Transverse colon (tissue), 4 donors: ENCODE measurements around the gene C3orf20. TPM values are rescaled to one million over a fixed set of nuclear protein-coding genes. Genes with fewer than 3 reads are reported as not detected.

Source experiments
- DNase-seq: peaks from one replicate; pipeline ENCODE4 v3.0.0-alpha.2; 2019
- H3K27ac ChIP-seq, 4 donors: fragments of 200-600 bp; sonication (generic); 2 replicates each; pipeline ENCODE4 v1.5.1; 2016 to 2018; ENCODE audit warnings: inconsistent platforms in 4 of 4
- H3K27me3 ChIP-seq: fragments of 200-600 bp; sonication (generic); 2 replicates; pipeline ENCODE4 v1.5.1; 2017; ENCODE audit warnings: inconsistent platforms
- H3K36me3 ChIP-seq, 4 donors: fragments of 200-600 bp; sonication (generic); 2 replicates each; pipeline ENCODE4 v1.5.1; 2017 to 2019; ENCODE audit warnings: inconsistent platforms in 4 of 4
- H3K4me1 ChIP-seq, 4 donors: fragments of 200-600 bp; sonication (generic); 2 replicates each; pipeline ENCODE4 v1.5.1; 2017 to 2020; ENCODE audit warnings: inconsistent platforms in 4 of 4
- H3K4me3 ChIP-seq, 4 donors: fragments of 200-600 bp; sonication (generic); 1 replicate in 1 of 4; 2 replicates in 3 of 4; pipeline versions ENCODE4 v1.5.1 to v1.6.1; 2017 to 2019; ENCODE audit warnings: inconsistent platforms in 4 of 4
- H3K9me3 ChIP-seq, 2 donors: fragments of 200-600 bp; sonication (generic); 2 replicates each; pipeline ENCODE4 v1.5.1; 2017 to 2019; ENCODE audit warnings: inconsistent platforms in 2 of 2
- CTCF ChIP-seq, 5 experiments: fragments of 200-600 bp in 3 of 5; fragments of 450-650 bp in 2 of 5; sonication (generic) in 3 of 5; IDR thresholded peaks; 1 replicate in 2 of 5; 2 replicates in 3 of 5; pipeline ENCODE4 v1.5.1; 2016 to 2017; ENCODE audit warnings: antibody characterized with exemption in 5 of 5, inconsistent platforms in 3 of 5, mild to moderate bottlenecking in 2 of 5, moderate library complexity in 1 of 5
- EP300 ChIP-seq: sonication (generic); formaldehyde crosslinking; IDR thresholded peaks from one replicate; pipeline ENCODE4 v1.6.1; 2017; ENCODE audit warnings: antibody characterized with exemption, low read depth
- POLR2A ChIP-seq: fragments of 450-650 bp; IDR thresholded peaks from one replicate; pipeline ENCODE4 v1.6.1; 2016; ENCODE audit warnings: antibody characterized with exemption, mild to moderate bottlenecking, moderate library complexity
- POLR2AphosphoS5 ChIP-seq, 3 donors: sonication (generic); formaldehyde crosslinking; IDR thresholded peaks; one replicate each; pipeline ENCODE4 v1.6.1; 2016; ENCODE audit warnings: antibody characterized with exemption in 3 of 3
- WGBS, 2 donors: methylation state at CpG; one replicate each; pipeline ENCODE4 v1.1.5; 2018; ENCODE audit warnings: low coverage in 1 of 2; 5-methylcytosine and 5-hydroxymethylcytosine counted together
- in situ Hi-C, 4 donors: fragments of 200-750 bp; cut with MboI; loops; one replicate each; pipeline versions ENCODE4 v1.15.0 to v1.15.1; 2017; ENCODE audit warnings: low sequenced_read_pairs in 3 of 4, low pct_ligation_motif_present in 1 of 4, low pct_unique_long_range_greater_than_20kb in 1 of 4
- intact Hi-C: fragments of 100-400 bp; cut with DNase I; formaldehyde crosslinking; loops from one replicate; pipeline ENCODE4 v1.15.1; 2023; ENCODE audit warnings: low total_unique reads
- total RNA-seq, 4 donors: library from RNA; depleted of rRNA; stranded (reverse); fragments of >200 nt; gene quantifications; one replicate each; pipeline ENCODE4 v1.1.0, GENCODE V29; 2016

Gene C3orf20
- total RNA-seq, 4 donors from 2014 or later, result not detected

- 19 to 60% methylated on average over 3 to 35 of the region's 85 CpGs for WGBS, 2 donors
- H3K27ac ChIP-seq, result peak overlapping the region; percentile 73 to 79 (median 76)
- H3K27me3 ChIP-seq, result peaks cover 54% of the 10 kb centered on the region
- TF ChIP-seq CTCF (IDR thresholded peaks at IDR 0.05) (no peak), EP300 (no peak), POLR2AphosphoS5 (IDR thresholded peaks at IDR 0.05) (no peak), POLR2A (no peak)
- in situ Hi-C loops, result no loop called here
- intact Hi-C loops, result no loop called here
- H3K4me3 ChIP-seq, result peak overlapping the region in 3 of 4 donors; percentile 34 to 56 (median 41)
- peaks cover 0 to 9% (median 2%) of the 10 kb centered on the region in 4 donors for H3K4me1 ChIP-seq
- H3K9me3 ChIP-seq, result no peaks in the 10 kb centered on the region
- DNase-seq, result no peak
- no peaks in the 10 kb centered on the region for H3K36me3 ChIP-seq
Observed at GRCh38 chr3:14810070-14810791, 135.3 kb downstream of the C3orf20 start.

- 17 to 33% methylated on average over 14 to 64 of the region's 78 CpGs for WGBS, 2 donors
- no peak for TF ChIP-seq EP300
- TF ChIP-seq POLR2A, result no peak
- no peak for TF ChIP-seq POLR2AphosphoS5 (IDR thresholded peaks at IDR 0.05)
- TF ChIP-seq CTCF (IDR thresholded peaks at IDR 0.05), result no peak
- peak overlapping the region; percentile 15 to 56 (median 38) for H3K4me3 ChIP-seq
- H3K36me3 ChIP-seq, result no peaks in the 10 kb centered on the region
- H3K9me3 ChIP-seq, result no peaks in the 10 kb centered on the region
- H3K27me3 ChIP-seq, result peaks cover 54% of the 10 kb centered on the region
- peak overlapping the region; percentile 73 to 79 (median 76) for H3K27ac ChIP-seq
- no peak for DNase-seq
- peaks cover 0 to 9% (median 2%) of the 10 kb centered on the region in 4 donors for H3K4me1 ChIP-seq
- in situ Hi-C loops (no loop called here), intact Hi-C loops (no loop called here)
Observed at GRCh38 chr3:14810801-14811661, 136.1 kb downstream of the C3orf20 start.

- Histone ChIP-seq H3K4me1 (peaks cover 0 to 9% (median 2%) of the 10 kb centered on the region in 4 donors), H3K36me3 (no peaks in the 10 kb centered on the region), H3K27ac (peak overlapping the region; percentile 73 to 79 (median 76)), H3K9me3 (no peaks in the 10 kb centered on the region), H3K27me3 (peaks cover 54% of the 10 kb centered on the region), H3K4me3 (peak overlapping the region in 3 of 4 donors; percentile 34 to 56 (median 41))
- in situ Hi-C loops, result no loop called here
- DNase-seq, result no peak
- WGBS, 2 donors, result 68% methylated on average over 7 of the region's 7 CpGs; no CpG with 5 or more reads in 1 of the 2 donors
- TF ChIP-seq EP300, result no peak
- TF ChIP-seq POLR2AphosphoS5 (IDR thresholded peaks at IDR 0.05), result no peak
- TF ChIP-seq CTCF (IDR thresholded peaks at IDR 0.05), result no peak
- no peak for TF ChIP-seq POLR2A
- intact Hi-C loops, result no loop called here
Observed at GRCh38 chr3:14811684-14812083, 136.7 kb downstream of the C3orf20 start.

- 66% methylated on average over 9 of the region's 9 CpGs; no CpG with 5 or more reads in 1 of the 2 donors for WGBS, 2 donors
- Histone ChIP-seq H3K4me3 (no peak overlapping the region), H3K36me3 (no peaks in the 10 kb centered on the region), H3K27me3 (peaks cover 54% of the 10 kb centered on the region), H3K27ac (peak overlapping the region in 1 of 4 donors; percentile 0), H3K4me1 (peaks cover 0 to 9% (median 2%) of the 10 kb centered on the region in 4 donors), H3K9me3 (no peaks in the 10 kb centered on the region)
- intact Hi-C loops, result no loop called here
- TF ChIP-seq CTCF (IDR thresholded peaks at IDR 0.05) (no peak), EP300 (no peak), POLR2A (no peak), POLR2AphosphoS5 (IDR thresholded peaks at IDR 0.05) (no peak)
- in situ Hi-C loops, result no loop called here
- DNase-seq, result no peak
Observed at GRCh38 chr3:14812196-14812790, 137.4 kb downstream of the C3orf20 start.
